RWPE1 (cell line): ENCODE measurements around the gene PROK2.

Source experiments
- CTCF ChIA-PET: fragments of 350-600 bp; sonication (Branson Sonifier 250); formaldehyde crosslinking; extraction: SDS; loops from one replicate; lab custom pipeline; 2021; lab: Yijun Ruan, JAX
- POLR2A ChIA-PET: fragments of 400-600 bp; formaldehyde crosslinking; extraction: SDS; loops from one replicate; lab custom pipeline; 2020; ENCODE audit warnings: antibody characterized with exemption; ENCODE audit not compliant: low non-redundant PET; lab: Yijun Ruan, JAX
- DNase-seq: peaks from one replicate; pipeline ENCODE4 v3.0.0; 2012; ENCODE audit warnings: low spot score
- H3K27ac ChIP-seq: fragments of 450-650 bp; 2 replicates; pipeline ENCODE4 v1.5.1; 2017
- TF ChIP-seq, protein P1 (sequence below): fragments of 450-650 bp; conservative IDR thresholded peaks from 2 replicates; pipeline ENCODE4 v1.5.1; 2017; ENCODE audit warnings: low read depth, mild to moderate bottlenecking

PROK2 gene

DNA sequence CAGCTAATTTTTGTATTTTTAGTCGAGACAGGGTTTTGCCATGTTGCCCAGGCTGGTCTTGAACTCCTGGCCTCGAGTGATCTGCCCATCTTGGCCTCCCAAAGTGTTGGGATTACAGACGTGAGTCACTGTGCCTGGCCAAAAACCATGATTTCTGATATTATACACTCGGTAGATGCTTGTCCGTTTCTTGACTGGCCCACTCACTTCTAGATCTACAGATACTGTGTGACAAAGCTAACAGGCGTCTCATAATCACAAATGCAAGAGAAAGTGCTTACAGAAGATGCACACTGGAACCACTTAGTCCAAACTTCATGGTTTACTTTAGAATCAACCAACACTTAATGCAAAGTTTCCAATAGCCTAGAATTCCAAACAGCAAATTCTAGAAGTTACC, 8.4 kb downstream of the PROK2 start:
- DNase-seq: no peak
- TF ChIP-seq, protein P1, sequence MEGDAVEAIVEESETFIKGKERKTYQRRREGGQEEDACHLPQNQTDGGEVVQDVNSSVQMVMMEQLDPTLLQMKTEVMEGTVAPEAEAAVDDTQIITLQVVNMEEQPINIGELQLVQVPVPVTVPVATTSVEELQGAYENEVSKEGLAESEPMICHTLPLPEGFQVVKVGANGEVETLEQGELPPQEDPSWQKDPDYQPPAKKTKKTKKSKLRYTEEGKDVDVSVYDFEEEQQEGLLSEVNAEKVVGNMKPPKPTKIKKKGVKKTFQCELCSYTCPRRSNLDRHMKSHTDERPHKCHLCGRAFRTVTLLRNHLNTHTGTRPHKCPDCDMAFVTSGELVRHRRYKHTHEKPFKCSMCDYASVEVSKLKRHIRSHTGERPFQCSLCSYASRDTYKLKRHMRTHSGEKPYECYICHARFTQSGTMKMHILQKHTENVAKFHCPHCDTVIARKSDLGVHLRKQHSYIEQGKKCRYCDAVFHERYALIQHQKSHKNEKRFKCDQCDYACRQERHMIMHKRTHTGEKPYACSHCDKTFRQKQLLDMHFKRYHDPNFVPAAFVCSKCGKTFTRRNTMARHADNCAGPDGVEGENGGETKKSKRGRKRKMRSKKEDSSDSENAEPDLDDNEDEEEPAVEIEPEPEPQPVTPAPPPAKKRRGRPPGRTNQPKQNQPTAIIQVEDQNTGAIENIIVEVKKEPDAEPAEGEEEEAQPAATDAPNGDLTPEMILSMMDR: no peak
- H3K27ac ChIP-seq: no peak overlapping the region
- CTCF ChIA-PET: no interaction called here
- POLR2A ChIA-PET: no interaction called here

DNA sequence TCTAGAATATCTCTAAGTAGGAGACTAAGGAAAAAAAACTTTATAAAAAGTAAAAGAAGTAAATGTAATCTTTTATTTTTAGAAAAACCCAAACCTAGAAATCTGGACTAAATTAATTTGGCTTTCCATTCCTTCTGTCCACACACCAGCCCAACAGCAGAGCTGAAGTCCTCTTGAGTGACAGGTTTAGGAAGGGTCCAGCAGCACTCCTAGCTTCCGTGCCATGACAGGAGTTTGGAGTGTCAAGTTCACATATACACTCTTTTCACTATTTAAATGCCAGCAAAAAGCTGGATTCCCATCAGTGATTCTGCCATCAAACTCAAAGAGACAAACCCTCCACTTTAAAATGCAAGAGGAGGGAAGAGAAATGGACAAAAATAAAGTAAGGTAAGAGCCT, 13.1 kb downstream of the PROK2 start:
- no peak for DNase-seq
- no peak overlapping the region for H3K27ac ChIP-seq
- TF ChIP-seq, protein P1: no peak
- POLR2A ChIA-PET: no interaction called here
- CTCF ChIA-PET: no interaction called here

- TF ChIP-seq, protein P1: no peak
- ChIA-PET POLR2A (no interaction called here), CTCF (no interaction called here)
- DNase-seq: no peak
- H3K27ac ChIP-seq: no peak overlapping the region
Observed at GRCh38 chr3:71771126-71771525, 13.8 kb downstream of the PROK2 start.

- no peak for DNase-seq
- POLR2A ChIA-PET: no interaction called here
- TF ChIP-seq, protein P1: no peak
- no peak overlapping the region for H3K27ac ChIP-seq
- CTCF ChIA-PET: no interaction called here
Observed at GRCh38 chr3:71763426-71763825, 21.5 kb downstream of the PROK2 start.

- DNase-seq: no peak
- TF ChIP-seq, protein P1: no peak
- CTCF ChIA-PET: no interaction called here
Observed at GRCh38 chr3:71760140-71760539, 24.8 kb downstream of the PROK2 start.

DNA sequence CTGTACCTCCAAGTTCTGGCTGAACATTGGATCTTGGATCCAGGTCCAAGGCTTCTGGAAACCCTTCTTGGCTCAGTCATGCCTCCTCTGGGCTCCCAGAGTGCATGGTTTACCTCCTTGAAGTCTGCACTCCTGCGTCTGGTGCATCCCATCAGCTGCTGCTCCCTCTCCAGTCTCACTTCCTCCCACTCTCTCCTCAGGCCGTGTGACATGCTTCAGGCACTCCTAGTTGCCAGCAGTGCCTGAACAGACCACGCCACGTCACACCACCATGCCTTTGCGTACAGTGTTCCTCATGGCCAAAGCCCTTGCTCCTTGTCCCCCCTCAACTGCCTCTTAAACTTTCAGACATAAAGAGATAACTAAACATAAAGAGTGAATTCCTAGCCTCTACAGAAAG, 25.5 kb downstream of the PROK2 start:
- ChIA-PET CTCF (no interaction called here), POLR2A (no interaction called here)
- TF ChIP-seq, protein P1: no peak
- DNase-seq: no peak
- H3K27ac ChIP-seq: no peak overlapping the region

More at GRCh38 chr3:71760140-71760539, 24.8 kb downstream of the PROK2 start:
- POLR2A ChIA-PET: no interaction called here
- H3K27ac ChIP-seq: no peak overlapping the region

GRCh38 chr3:71758091-71758490, 26.9 kb downstream of the PROK2 start:
- no peak for DNase-seq
- TF ChIP-seq, protein P1: no peak
- ChIA-PET POLR2A (no interaction called here), CTCF (no interaction called here)
- no peak overlapping the region for H3K27ac ChIP-seq
